Neutrophil (primary cell): ENCODE measurements around the gene ZNF782.
"Not testable (repeated sequence)": the region's sequence is repeated elsewhere in the genome, so short reads cannot be mapped to it uniquely, and the experiment has no call there.

ENCODE experiments used
- H3K27ac ChIP-seq: fragments of 200-600 bp; sonication (generic); 2 replicates; pipeline ENCODE4 v1.5.1; 2016; ENCODE audit warnings: mild to moderate bottlenecking, moderate library complexity
- H3K27me3 ChIP-seq: fragments of 200-600 bp; sonication (generic); 2 replicates; pipeline ENCODE4 v1.6.0; 2016; ENCODE audit warnings: mild to moderate bottlenecking
- H3K36me3 ChIP-seq: fragments of 200-600 bp; sonication (generic); 2 replicates; pipeline ENCODE4 v1.5.1; 2017
- H3K4me1 ChIP-seq, 2 experiments: fragments of 200-600 bp in 1 of 2; sonication (generic) in 1 of 2; 1 replicate in 1 of 2; 2 replicates in 1 of 2; pipeline versions ENCODE4 v1.5.1 to v1.6.1; 2013 to 2016; ENCODE audit warnings: low read depth in 1 of 2, low read length in 1 of 2, mild to moderate bottlenecking in 1 of 2, moderate library complexity in 1 of 2; ENCODE audit not compliant: control insufficient read depth in 1 of 2, insufficient read depth in 1 of 2
- H3K4me3 ChIP-seq, 2 experiments: fragments of 200-600 bp in 1 of 2; sonication (generic) in 1 of 2; 1 replicate in 1 of 2; 2 replicates in 1 of 2; pipeline ENCODE4 v1.5.1; 2013 to 2016; ENCODE audit warnings: low read depth in 1 of 2, low read length in 1 of 2, mild to moderate bottlenecking in 1 of 2, moderate library complexity in 1 of 2
- H3K9me3 ChIP-seq: fragments of 200-600 bp; sonication (generic); 2 replicates; pipeline ENCODE4 v1.5.1; 2016
- CTCF ChIP-seq: fragments of 200-600 bp; sonication (generic); IDR thresholded peaks from 2 replicates; pipeline ENCODE4 v1.5.1; 2016; ENCODE audit warnings: antibody characterized with exemption

ZNF782 gene

GRCh38 chr9:96871176-96871575 lies 16.9 kb upstream of the ZNF782 start:
- H3K36me3 ChIP-seq: no peaks in the 10 kb centered on the region
- TF ChIP-seq CTCF: no peak

DNA sequence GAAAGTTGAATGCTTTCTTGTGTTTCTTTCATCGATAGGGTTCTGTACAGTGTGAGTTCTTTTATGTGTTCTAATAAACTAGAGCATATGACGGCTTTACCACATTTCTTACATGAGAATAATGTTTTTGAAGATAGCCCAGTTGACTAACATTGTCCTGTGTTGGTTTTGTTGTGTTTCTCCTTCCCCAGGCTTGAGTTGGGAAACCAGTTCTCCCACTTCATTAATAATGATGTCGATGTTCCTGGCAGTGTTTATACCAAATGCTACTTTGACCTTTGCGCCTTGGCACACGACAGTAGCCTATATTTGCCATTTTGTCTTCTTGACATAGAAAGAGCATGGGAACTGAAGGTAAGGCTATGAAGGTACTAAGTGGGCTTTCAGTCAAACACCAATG lies 14.4 kb upstream of the ZNF782 start:
- Histone ChIP-seq H3K36me3 (no peaks in the 10 kb centered on the region), H3K4me1 (no peaks in the 10 kb centered on the region), H3K27ac (no peak overlapping the region), H3K27me3 (peaks cover 6% of the 10 kb centered on the region), H3K9me3 (no peaks in the 10 kb centered on the region), H3K4me3 (no peak overlapping the region)
- no peak for TF ChIP-seq CTCF

More at GRCh38 chr9:96871176-96871575, 16.9 kb upstream of the ZNF782 start:
- Histone ChIP-seq H3K9me3 (no peaks in the 10 kb centered on the region), H3K27me3 (peaks cover 20% of the 10 kb centered on the region), H3K27ac (no peak overlapping the region), H3K4me1 (peaks cover 15 to 16% of the 10 kb centered on the region in 2 experiments), H3K4me3 (no peak overlapping the region)

DNA sequence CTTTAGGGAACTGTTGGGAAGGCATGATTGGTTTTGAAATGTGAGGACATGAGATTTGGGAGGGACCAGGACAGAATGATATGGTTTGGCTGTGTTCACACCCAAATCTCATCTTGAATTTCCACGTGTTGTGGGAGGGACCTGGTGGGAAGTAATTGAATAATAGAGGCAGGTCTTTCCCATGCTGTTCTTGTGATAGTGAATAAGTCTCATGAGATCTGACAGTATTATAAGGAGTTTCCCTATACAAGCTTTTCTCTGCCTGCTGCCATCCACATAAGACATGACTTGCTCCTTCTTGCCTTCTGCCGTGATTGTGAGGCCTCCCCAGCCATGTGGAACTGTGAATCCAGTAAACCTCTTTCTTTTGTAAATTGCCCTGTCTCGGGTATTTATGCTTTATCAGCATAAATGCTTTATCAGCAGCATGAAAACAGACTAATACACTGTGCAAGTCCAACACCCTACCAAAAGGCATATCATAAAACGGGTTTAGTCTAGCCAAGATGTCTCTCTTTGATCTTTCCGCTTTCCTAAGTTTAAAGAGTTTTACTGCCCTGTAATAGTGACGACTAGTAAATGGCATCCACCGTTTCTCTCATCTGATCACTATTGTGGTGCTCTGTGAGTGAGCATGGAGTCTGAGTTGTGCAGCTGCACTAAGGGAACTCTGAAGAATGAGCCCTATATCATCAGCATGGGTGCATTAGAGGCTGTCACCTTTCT lies 12.9 kb upstream of the ZNF782 start:
- TF ChIP-seq CTCF: no peak
- Histone ChIP-seq H3K27me3 (no peaks in the 10 kb centered on the region), H3K27ac (no peak overlapping the region), H3K9me3 (no peaks in the 10 kb centered on the region), H3K4me1 (no peaks in the 10 kb centered on the region), H3K4me3 (no peak overlapping the region), H3K36me3 (no peaks in the 10 kb centered on the region)

- H3K4me3 ChIP-seq, H3K9me3 ChIP-seq, H3K27ac ChIP-seq, H3K36me3 ChIP-seq, H3K27me3 ChIP-seq, H3K4me1 ChIP-seq: not testable (repeated sequence)
Observed at GRCh38 chr9:96865240-96865639, 10.9 kb upstream of the ZNF782 start.

DNA sequence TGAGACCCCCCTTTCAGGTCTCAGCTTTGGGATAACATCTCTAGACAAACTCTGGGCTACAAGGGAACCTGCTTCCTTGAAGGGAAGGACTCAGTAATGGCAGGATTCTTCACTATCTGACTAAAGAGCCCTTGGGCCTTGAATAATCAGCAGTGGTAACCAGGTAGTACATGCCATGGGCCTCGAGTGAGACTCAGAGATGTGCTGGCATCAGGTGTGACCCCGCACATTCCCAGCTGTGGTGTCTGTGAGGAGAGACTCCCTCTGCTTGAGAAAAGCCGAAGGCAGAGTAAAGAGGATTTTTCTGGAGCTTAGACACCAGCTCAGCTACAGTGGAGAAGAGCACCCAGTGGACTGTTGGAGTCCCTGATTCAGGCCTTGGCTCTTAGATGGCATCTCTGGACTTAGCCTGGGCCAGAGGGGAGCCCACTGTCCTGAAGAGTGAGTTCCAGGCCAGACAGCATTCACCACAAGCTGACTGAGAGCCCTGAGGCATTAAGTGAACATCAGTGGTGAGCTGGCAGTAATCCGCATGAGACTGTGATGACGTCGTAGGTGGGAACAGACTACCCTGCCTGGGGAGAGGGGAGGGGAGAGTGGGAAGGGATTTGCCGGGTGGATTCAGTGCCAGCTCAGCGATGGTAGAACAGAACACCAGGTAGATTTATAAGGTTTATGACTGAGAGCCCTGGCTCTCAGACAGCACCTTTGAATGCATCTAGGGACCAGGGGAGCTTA lies 5.3 kb upstream of the ZNF782 start:
- no peak overlapping the region for H3K4me3 ChIP-seq
- peaks cover 19% of the 10 kb centered on the region for H3K27me3 ChIP-seq
- H3K9me3 ChIP-seq: no peaks in the 10 kb centered on the region
- no peak overlapping the region for H3K27ac ChIP-seq
- H3K36me3 ChIP-seq: peaks cover 4% of the 10 kb centered on the region
- no peak for TF ChIP-seq CTCF
- H3K4me1 ChIP-seq: peaks cover 5 to 7% of the 10 kb centered on the region in 2 experiments

- no peaks in the 10 kb centered on the region for H3K9me3 ChIP-seq
- no peak for TF ChIP-seq CTCF
- peaks cover 4% of the 10 kb centered on the region for H3K36me3 ChIP-seq
- H3K27ac ChIP-seq: no peak overlapping the region
- H3K4me1 ChIP-seq: peaks cover 9 to 11% of the 10 kb centered on the region in 2 experiments
- H3K4me3 ChIP-seq: no peak overlapping the region
- peaks cover 19% of the 10 kb centered on the region for H3K27me3 ChIP-seq
Observed at GRCh38 chr9:96858670-96859069, 4.4 kb upstream of the ZNF782 start.
